Measurements from ENCODE around the gene TUT7.
"Not testable (repeated sequence)": the region's sequence is repeated elsewhere in the genome, so short reads cannot be mapped to it uniquely, and the experiment has no call there.

TUT7 gene

DNA sequence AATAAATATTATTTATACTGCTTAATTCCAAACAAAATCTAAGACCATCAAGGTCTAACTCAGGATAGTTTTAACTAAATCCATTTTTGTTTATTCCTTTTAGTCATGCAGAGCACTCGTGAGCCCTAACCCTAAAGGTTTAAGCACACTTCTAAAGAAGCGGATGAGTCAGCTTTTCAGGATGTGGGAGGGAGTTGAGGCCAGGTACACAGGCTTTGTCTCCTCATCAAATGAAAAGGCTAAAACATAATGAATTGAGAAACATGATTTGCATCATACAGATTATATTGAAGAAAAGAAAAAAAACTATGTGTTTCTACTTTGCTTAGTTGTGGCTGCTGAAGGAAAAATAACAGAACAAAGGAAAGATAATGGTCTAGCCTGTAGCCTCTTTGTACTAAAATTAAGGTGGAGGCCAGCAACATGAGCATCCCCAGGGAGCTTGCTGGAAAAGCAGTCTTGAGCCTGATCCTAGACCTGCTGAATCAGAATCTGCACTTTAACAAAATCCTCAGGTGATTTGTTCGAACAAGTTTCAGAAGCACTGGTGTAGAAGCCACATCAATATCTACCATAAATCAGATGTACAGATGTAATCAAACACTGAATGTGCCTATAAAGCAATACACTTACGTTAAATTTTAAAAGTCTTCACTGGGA is 50.8 kb downstream of the TUT7 start:
- DNase-seq (ENCODE audit: low spot score) = no peak

GRCh38 chr9:86301686-86302085 is 52.5 kb downstream of the TUT7 start:
- no peak for DNase-seq (ENCODE audit: low spot score)

- DNase-seq (ENCODE audit: low spot score) = no peak
Measured at GRCh38 chr9:86300701-86301100, 53.5 kb downstream of the TUT7 start.

DNA sequence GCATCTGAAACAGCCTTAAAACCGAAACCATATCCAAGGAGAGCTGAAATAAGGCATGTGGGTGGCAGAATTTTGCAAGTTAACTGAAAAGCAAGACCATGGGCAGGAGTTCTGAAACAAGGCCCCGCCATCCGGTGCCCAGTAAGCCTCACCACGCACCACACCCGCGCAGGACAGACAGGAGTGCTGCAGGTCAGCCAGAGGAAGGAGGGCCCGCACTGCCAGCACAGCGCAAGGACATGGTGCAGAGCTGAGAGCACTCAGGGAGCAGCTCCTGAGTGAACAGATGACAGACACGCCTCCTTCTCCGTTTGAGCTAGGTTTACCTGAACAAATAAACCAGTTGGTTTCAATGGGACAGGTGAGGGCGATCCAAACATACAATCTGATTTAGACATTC is 55.3 kb downstream of the TUT7 start:
- DNase-seq (ENCODE audit: low spot score) = no peak

DNA sequence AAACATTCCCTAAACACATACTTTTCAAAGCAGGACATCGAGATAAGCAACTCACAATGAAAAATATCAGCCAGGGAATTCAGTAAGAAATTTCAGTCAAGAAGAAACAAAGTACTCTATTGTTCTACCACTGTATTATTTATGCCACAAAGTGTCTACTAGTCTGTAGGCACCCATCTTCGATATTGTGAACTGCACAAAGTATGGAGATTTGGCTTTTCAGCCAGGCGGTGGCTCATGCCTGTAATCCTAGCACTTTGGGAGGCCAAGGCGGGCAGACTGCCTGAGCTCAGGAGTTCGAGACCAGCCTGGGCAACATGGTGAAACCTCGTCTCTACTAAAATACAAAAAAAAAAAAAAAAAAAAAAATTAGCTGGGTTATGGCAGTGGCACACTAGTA is 63.9 kb downstream of the TUT7 start:
- DNase-seq (ENCODE audit: low spot score) = not testable (repeated sequence)

GRCh38 chr9:86288499-86289198 is 65.6 kb downstream of the TUT7 start:
- DNase-seq (ENCODE audit: low spot score) = no peak

DNA sequence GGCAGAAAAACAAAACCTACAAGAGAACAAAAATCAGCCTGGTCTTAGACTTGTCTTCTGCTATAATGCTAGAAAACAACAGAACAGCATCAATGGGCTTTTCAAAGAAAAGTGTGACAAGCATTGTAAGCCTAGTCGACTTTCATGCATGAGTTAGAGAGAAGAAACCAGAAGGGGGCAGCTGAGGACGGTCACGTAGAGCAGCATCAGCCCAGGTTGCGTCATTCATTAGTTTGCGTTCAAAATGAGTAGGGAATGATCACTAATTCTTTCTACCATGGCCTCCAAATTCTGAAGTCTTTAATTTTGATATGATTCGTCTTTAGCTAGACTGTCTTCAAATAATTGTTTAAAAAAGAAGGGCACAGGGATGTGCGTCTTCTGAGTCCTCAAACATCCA is 67.2 kb downstream of the TUT7 start:
- peak; percentile 30 for DNase-seq (ENCODE audit: low spot score)

DNA sequence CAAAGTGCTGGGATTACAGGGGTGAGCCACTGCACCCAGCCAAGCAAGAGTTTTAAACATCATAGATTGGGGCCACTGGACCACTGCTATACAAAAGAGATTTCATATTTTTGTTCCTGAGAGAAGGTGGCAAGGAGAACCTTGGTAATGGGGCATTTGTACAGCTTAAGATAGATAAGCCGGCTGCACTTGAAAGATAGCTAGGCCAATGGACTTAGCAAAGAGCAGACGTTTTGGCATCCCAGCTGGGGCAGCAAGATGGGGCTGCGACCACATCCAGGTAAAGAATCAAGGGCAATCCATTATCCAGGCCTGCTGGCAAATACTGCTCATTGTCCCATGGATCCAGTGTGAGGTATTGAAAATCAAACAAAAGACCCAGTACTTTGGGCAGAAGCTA is 67.9 kb downstream of the TUT7 start:
- DNase-seq (ENCODE audit: low spot score) = no peak

- DNase-seq (ENCODE audit: low spot score) = no peak
Measured at GRCh38 chr9:86285261-86285660, 68.9 kb downstream of the TUT7 start.

DNA sequence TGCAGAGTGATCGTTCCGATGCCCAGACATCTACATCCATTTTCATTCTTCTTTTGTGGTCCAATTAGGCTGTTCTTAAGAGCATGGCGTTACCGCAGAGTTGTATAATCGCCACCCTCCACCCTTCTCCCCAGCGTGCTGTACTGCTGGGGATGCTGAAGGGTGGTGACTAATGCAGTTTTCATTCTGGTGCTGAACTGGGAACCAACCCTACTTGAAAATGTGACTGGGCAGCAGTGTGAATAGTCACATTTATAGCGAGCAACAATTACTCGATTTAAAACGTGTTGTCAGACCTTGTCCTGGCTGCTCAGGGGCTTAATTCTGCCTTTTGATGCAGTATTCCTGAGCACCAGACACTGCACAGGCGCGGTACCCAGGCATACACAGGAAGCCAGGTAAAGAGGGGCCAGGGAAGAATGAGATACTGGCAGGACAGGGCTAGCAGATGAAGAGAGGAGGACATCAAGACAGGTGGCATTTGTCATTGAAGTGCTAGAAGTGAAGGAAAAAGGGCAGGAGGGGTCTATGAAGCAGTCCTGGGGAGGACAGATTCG is 71.2 kb downstream of the TUT7 start:
- DNase-seq (ENCODE audit: low spot score) = no peak

DNA sequence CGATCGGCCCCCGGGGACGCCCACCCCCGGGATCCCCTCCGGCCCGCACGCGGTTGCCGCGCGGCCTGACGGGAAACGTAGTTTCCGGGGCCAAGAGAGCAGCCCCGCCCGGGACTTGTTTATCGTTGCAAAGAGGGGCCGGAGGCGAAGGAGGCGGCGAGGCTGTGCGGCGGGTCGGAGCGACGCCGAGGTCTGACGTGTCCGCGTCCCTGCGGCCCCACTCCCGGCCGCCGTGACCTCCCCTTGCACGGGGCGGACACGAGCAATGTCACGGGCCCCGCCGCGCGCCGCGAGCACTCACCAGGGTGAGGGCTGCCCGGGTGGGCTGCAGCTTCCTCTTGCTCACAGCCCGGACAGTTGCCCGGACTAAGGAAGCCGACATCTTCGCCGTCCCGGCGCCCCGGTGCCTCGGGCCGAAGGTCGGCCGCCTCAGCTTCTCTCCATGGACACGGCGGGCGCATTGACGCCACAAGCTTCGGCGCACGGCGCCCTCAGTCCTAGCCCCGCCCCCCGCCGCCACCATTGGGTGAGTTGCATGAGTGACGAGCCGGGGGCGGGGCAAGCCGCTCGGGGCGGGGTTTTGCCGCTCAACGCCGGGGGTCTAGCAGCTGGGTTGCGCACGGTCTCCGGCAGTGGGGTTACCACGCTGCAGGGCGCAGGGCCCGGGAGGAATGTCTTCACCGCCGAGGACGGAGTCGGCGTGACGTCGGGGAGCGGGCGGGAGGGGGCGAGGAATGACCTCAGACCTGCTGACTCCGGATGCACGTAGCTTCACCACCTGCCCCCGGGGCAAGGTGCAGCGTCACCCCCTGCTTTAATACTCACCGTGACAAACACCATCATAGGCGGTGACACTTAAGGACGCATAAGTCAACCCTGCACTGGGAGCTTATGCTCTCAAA is 71.9 kb downstream of the TUT7 start, which contains the start of gene ISCA1:
Gene ISCA1, minus strand, starts transcription at position 462 of the 902 bp plus-strand sequence. Its CDS starts 80 bp downstream, at position 382.
- DNase-seq (ENCODE audit: low spot score) = peak; percentile 96

GRCh38 chr9:86281593-86282076 is 72.6 kb downstream of the TUT7 start:
- no peak for DNase-seq (ENCODE audit: low spot score)

DNA sequence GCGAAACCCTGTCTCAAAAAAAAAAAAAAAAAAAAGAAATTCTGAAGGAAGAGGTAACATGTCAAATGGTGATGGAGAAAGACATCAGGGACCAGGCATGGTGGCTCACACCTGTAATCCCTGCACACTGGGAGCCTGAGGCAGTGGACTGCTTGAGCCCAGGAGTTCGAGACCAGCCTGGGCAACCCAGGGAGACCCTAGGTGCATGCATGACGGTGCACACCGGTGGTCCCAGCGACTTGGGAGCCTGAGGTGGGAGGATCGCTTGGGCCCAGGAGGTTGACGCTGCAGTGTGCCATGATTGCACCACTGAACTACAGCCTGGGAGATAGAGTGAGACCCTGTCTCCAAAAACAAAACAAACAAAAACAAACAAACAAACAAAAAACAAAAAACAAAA is 73.6 kb downstream of the TUT7 start:
- no peak for DNase-seq (ENCODE audit: low spot score)

DNA sequence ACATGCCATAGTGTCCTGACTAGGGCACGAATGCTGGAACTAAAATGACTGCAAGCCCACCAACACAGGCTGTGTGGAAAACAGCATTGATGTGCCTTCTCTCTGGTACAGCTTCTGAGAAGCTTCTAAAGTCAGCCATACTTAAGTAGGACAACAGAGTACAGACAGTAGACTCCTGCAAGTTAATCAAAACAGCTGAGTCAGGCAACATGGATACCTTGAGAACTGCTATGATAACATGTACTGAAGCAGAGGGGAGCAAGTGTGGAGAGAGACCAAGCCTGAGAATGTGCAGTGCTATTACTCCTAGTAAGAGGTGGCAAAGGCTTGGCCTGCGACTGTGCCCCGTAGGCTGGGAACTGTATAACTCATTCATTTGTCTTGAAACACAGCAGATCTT is 74.4 kb downstream of the TUT7 start:
- DNase-seq (ENCODE audit: low spot score) = no peak

DNA sequence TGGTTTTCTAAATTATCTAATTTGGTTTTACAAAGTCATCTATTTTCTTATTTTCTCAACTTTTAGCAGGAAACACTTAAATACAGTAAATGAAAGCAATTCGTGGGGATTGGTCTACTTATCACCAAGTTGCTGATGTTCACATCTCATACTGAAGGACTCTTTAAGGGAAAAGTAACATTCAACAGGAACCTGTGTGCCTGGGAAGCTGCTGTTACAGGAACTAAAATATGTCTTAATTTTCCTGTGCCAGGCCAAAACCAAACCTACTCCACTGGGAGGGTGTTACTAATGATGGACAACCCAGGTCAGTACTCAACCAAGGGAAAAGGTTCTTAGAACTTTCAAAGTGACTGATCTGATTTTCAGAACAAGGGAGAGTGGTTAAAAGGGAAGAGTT is 77.1 kb downstream of the TUT7 start:
- DNase-seq (ENCODE audit: low spot score) = no peak

GRCh38 chr9:86275962-86276361 is 78.2 kb downstream of the TUT7 start:
- DNase-seq (ENCODE audit: low spot score) = no peak

- no peak for DNase-seq (ENCODE audit: low spot score)
Measured at GRCh38 chr9:86274821-86275643, 79.2 kb downstream of the TUT7 start.

- DNase-seq (ENCODE audit: low spot score) = no peak
Measured at GRCh38 chr9:86272221-86272620, 82.0 kb downstream of the TUT7 start.

GRCh38 chr9:86263876-86264275 is 90.3 kb downstream of the TUT7 start:
- DNase-seq (ENCODE audit: low spot score) = no peak

GRCh38 chr9:86262492-86262891 is 91.7 kb downstream of the TUT7 start:
- no peak for DNase-seq (ENCODE audit: low spot score)

- no peak for DNase-seq (ENCODE audit: low spot score)
Measured at GRCh38 chr9:86259557-86259956, 94.7 kb downstream of the TUT7 start, which contains the start of gene C9orf153. TSS of gene C9orf153 (minus strand) at chr9:86259657. CDS start at chr9:86229603, 30,054 bp downstream.
